GM12878 (cell line): ENCODE data around the gene TRAF3IP1. TPM values are rescaled to one million over a fixed set of nuclear protein-coding genes. Genes with fewer than 3 reads are reported as not detected.

Experiments used
- ATAC-seq: fragments of 200-7000 bp; cut with Tn5 transposase; 3 replicates; pipeline ENCODE4 v1.9.1; 2020; ENCODE audit warnings: mild to moderate bottlenecking, moderate library complexity
- BruUV-seq: library from RNA; stranded (reverse); fragments of 400-500 nt; replicated peaks from 2 replicates; lab custom pipeline; 2021; lab: Mats Ljungman, UMichigan
- CTCF ChIA-PET: fragments of 300-600 bp; sonication (Branson Sonifier 250); formaldehyde crosslinking; extraction: SDS; loops from one replicate; lab custom pipeline; 2021; ENCODE audit warnings: inconsistent platforms; lab: Yijun Ruan, JAX
- POLR2A ChIA-PET: fragments of 350-600 bp; formaldehyde crosslinking; extraction: SDS; loops from one replicate; lab custom pipeline; 2021; ENCODE audit warnings: inconsistent platforms; lab: Charles Lee
- RAD21 ChIA-PET: fragments of 300-600 bp; sonication (Branson Sonifier 250); formaldehyde crosslinking; loops from one replicate; lab custom pipeline; 2023; ENCODE audit warnings: antibody characterized with exemption; ENCODE audit not compliant: unreplicated experiment; lab: Charles Lee
- SMC1A ChIA-PET: fragments of 300-600 bp; sonication (Branson Sonifier 250); formaldehyde crosslinking; loops from one replicate; lab custom pipeline; 2023; ENCODE audit not compliant: unreplicated experiment, uncharacterized antibody; lab: Charles Lee
- DNase-seq: peaks from one replicate; pipeline ENCODE4 v3.0.0-alpha.2; 2011; ENCODE audit warnings: low read depth, low spot score
- FAIRE-seq: peaks from 3 replicates; lab custom pipeline; 2011; peaks lifted over from hg19 to GRCh38; lab: Jason Lieb, UNC
- H2AFZ ChIP-seq: 2 replicates; pipeline ENCODE4 v1.6.0; 2011; ENCODE audit warnings: low read depth, low read length, control low read depth; ENCODE audit not compliant: control insufficient read depth
- H3K27ac ChIP-seq: 2 replicates; pipeline ENCODE4 v1.5.1; 2011; ENCODE audit warnings: control low read depth; ENCODE audit not compliant: control insufficient read depth, insufficient read depth
- H3K27me3 ChIP-seq, 2 experiments: replicated peaks in 1 of 2; 2 replicates each; pipeline versions ENCODE4 v1.6.0 to v1.6.1; 2011; ENCODE audit warnings: low read length in 1 of 2; ENCODE audit not compliant: control insufficient read depth in 2 of 2, insufficient read depth in 2 of 2
- H3K36me3 ChIP-seq, 2 experiments: 2 replicates each; pipeline ENCODE4 v1.5.1; 2011; ENCODE audit warnings: low read length in 1 of 2; ENCODE audit not compliant: control insufficient read depth in 2 of 2, insufficient read depth in 2 of 2
- H3K4me1 ChIP-seq: 2 replicates; pipeline ENCODE4 v1.6.1; 2011; ENCODE audit warnings: mild to moderate bottlenecking, low read length, moderate library complexity, mixed read lengths; ENCODE audit not compliant: control insufficient read depth, insufficient read depth
- H3K4me2 ChIP-seq: 2 replicates; pipeline ENCODE4 v1.6.0; 2011; ENCODE audit warnings: control low read depth; ENCODE audit not compliant: control insufficient read depth, insufficient read depth
- H3K4me3 ChIP-seq: fragments of 200-600 bp; sonication (generic); 2 replicates; pipeline ENCODE4 v1.5.1; 2016
- H3K79me2 ChIP-seq: 2 replicates; pipeline ENCODE4 v1.6.0; 2011; ENCODE audit warnings: low read length; ENCODE audit not compliant: control insufficient read depth, insufficient read depth
- H3K9ac ChIP-seq: 2 replicates; pipeline ENCODE4 v1.8.0; 2011; ENCODE audit warnings: low read length, control low read depth, mixed read lengths; ENCODE audit not compliant: control insufficient read depth, insufficient read depth
- H3K9me3 ChIP-seq: replicated peaks from 3 replicates; pipeline ENCODE4 v1.5.1; 2011; ENCODE audit warnings: mild to moderate bottlenecking, low read length; ENCODE audit not compliant: control insufficient read depth, insufficient read depth
- H4K20me1 ChIP-seq: 2 replicates; pipeline ENCODE4 v1.6.0; 2011; ENCODE audit not compliant: control insufficient read depth, insufficient read depth
- CREB1 ChIP-seq: IDR thresholded peaks from 2 replicates; pipeline ENCODE4 v1.6.1; 2012; ENCODE audit warnings: low read depth, mild to moderate bottlenecking, inconsistent platforms
- ETV6 ChIP-seq, 2 experiments: fragments of 450-650 bp in 1 of 2; IDR thresholded peaks in 1 of 2; conservative IDR thresholded peaks in 1 of 2; 2 replicates each; pipeline ENCODE4 v1.6.1; 2014; ENCODE audit warnings: antibody characterized with exemption in 1 of 2, borderline replicate concordance in 1 of 2, low read depth in 1 of 2, mild to moderate bottlenecking in 1 of 2, moderate library complexity in 1 of 2
- POLR2A ChIP-seq: IDR thresholded peaks from 2 replicates; pipeline ENCODE4 v1.6.1; 2011; ENCODE audit warnings: low read depth, mild to moderate bottlenecking, low read length
- POLR2AphosphoS2 ChIP-seq: IDR thresholded peaks from 2 replicates; pipeline ENCODE4 v1.6.1; 2011; ENCODE audit warnings: low read depth, mild to moderate bottlenecking, low read length, improper control_type of control experiment, moderate library complexity
- ZBED1 ChIP-seq: IDR thresholded peaks from 2 replicates; pipeline ENCODE4 v1.6.1; 2016; ENCODE audit warnings: borderline replicate concordance
- WGBS: methylation state at CpG from one replicate; pipeline ENCODE4 v1.1.6; 2016; ENCODE audit warnings: low lambda C conversion rate; ENCODE audit not compliant: insufficient replicate concordance, insufficient coverage; ENCODE audit errors: missing lambda C conversion rate; 5-methylcytosine and 5-hydroxymethylcytosine counted together
- in situ Hi-C: fragments of 300-500 bp; cut with MboI; formaldehyde crosslinking; loops from 9 replicates; pipeline ENCODE4 v1.14.3; 2018; ENCODE audit warnings: mixed read lengths
- intact Hi-C: fragments of 100-400 bp; cut with micrococcal nuclease; formaldehyde crosslinking; loops from one replicate; pipeline ENCODE4 v1.14.2; 2022; ENCODE audit not compliant: unreplicated experiment
- polyA plus RNA-seq, 11 experiments: library from polyadenylated mRNA; depleted of rRNA in 4 of 11; unstranded in 6 of 11; stranded (reverse) in 5 of 11; fragments of >200 nt; fragmentation: Nextera tagmentation in 4 of 11; fragmentation: Illumina TruSeq in 1 of 11; extraction: Ambion mirVana in 4 of 11; extraction: Trizol in 1 of 11; gene quantifications; 1 replicate in 1 of 11; 2 replicates in 10 of 11; pipeline versions ENCODE4 v1.2.1 to v1.2.3, GENCODE V29; 2011 to 2016; ENCODE audit warnings: inconsistent platforms in 2 of 11, missing spikeins in 2 of 11, low read depth in 1 of 11
- total RNA-seq, 4 experiments: library from RNA; depleted of rRNA in 3 of 4; stranded (reverse); fragments of >200 nt in 3 of 4; fragmentation: Illumina TruSeq in 1 of 4; extraction: Trizol in 1 of 4; gene quantifications; 2 replicates each; pipeline versions ENCODE4 v1.2.1 to v1.2.3, GENCODE V29; 2013 to 2021
- TF ChIP-seq, protein P1 (sequence below): fragments of 450-650 bp; IDR thresholded peaks from 2 replicates; pipeline ENCODE4 v1.6.1; 2018; ENCODE audit warnings: borderline replicate concordance, mild to moderate bottlenecking; ENCODE audit not compliant: partially characterized antibody
- TF ChIP-seq, protein P2 (sequence below): fragments of 450-650 bp; IDR thresholded peaks from 2 replicates; pipeline ENCODE4 v1.6.1; 2016; ENCODE audit warnings: mild to moderate bottlenecking, moderate library complexity, borderline replicate concordance

Gene TRAF3IP1
- total and polyA plus RNA-seq, 10 of the 15 experiments (the other 5 are each of a cell fraction or from before 2014, with no cell fraction given): 1.6 to 7.5 (median 3.6) TPM

DNA sequence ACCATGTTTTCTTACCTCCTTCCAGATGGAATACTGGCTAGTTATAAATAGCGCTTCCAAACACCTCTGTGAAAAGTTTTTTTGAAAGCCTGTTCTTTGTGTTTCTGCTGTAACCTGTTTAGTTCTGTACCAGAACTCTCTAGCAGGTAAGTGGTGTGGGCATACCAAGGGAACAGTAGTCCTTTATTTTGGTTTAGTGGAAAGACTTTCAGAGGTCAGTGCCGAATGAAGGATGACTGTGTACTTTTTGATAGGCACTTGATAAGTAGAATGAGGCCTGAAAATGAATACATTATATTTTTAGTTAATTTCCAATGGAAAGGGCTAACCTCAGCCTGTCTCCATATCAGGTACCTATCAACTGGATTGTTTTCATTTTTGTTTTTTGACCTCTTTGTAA lies 78.8 kb downstream of the TRAF3IP1 start:
- Histone ChIP-seq H3K27ac (no peak overlapping the region), H3K9me3 (no peaks in the 10 kb centered on the region), H3K27me3 (no peaks in the 10 kb centered on the region), H3K79me2 (no peaks in the 10 kb centered on the region), H3K4me2 (no peak overlapping the region), H4K20me1 (no peaks in the 10 kb centered on the region), H3K4me1 (no peaks in the 10 kb centered on the region), H3K36me3 (no peaks in the 10 kb centered on the region), H2AFZ (no peak overlapping the region), H3K4me3 (no peak overlapping the region), H3K9ac (no peak overlapping the region)
- no peak for DNase-seq
- ChIA-PET SMC1A (no interaction called here), CTCF (no interaction called here), RAD21 (no interaction called here), POLR2A (no interaction called here)
- ATAC-seq: no peak
- in situ Hi-C loops (no loop called here), intact Hi-C loops (no loop called here)
- 98% methylated on average over 2 of the region's 2 CpGs for WGBS
- TF ChIP-seq ZBED1 (no peak), ETV6 (conservative IDR thresholded peaks at IDR 0.05 in 1 of 2, IDR thresholded peaks at IDR 0.05 in 1 of 2; ENCODE audit: borderline replicate concordance in 1 of 2, low read depth in 1 of 2) (no peak), CREB1 (no peak), POLR2A (no peak), POLR2AphosphoS2 (no peak)
- TF ChIP-seq, protein P1, sequence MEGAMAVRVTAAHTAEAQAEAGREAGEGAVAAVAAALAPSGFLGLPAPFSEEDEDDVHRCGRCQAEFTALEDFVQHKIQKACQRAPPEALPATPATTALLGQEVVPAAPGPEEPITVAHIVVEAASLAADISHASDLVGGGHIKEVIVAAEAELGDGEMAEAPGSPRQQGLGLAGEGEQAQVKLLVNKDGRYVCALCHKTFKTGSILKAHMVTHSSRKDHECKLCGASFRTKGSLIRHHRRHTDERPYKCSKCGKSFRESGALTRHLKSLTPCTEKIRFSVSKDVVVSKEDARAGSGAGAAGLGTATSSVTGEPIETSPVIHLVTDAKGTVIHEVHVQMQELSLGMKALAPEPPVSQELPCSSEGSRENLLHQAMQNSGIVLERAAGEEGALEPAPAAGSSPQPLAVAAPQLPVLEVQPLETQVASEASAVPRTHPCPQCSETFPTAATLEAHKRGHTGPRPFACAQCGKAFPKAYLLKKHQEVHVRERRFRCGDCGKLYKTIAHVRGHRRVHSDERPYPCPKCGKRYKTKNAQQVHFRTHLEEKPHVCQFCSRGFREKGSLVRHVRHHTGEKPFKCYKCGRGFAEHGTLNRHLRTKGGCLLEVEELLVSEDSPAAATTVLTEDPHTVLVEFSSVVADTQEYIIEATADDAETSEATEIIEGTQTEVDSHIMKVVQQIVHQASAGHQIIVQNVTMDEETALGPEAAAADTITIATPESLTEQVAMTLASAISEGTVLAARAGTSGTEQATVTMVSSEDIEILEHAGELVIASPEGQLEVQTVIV: no peak
- TF ChIP-seq, protein P2, sequence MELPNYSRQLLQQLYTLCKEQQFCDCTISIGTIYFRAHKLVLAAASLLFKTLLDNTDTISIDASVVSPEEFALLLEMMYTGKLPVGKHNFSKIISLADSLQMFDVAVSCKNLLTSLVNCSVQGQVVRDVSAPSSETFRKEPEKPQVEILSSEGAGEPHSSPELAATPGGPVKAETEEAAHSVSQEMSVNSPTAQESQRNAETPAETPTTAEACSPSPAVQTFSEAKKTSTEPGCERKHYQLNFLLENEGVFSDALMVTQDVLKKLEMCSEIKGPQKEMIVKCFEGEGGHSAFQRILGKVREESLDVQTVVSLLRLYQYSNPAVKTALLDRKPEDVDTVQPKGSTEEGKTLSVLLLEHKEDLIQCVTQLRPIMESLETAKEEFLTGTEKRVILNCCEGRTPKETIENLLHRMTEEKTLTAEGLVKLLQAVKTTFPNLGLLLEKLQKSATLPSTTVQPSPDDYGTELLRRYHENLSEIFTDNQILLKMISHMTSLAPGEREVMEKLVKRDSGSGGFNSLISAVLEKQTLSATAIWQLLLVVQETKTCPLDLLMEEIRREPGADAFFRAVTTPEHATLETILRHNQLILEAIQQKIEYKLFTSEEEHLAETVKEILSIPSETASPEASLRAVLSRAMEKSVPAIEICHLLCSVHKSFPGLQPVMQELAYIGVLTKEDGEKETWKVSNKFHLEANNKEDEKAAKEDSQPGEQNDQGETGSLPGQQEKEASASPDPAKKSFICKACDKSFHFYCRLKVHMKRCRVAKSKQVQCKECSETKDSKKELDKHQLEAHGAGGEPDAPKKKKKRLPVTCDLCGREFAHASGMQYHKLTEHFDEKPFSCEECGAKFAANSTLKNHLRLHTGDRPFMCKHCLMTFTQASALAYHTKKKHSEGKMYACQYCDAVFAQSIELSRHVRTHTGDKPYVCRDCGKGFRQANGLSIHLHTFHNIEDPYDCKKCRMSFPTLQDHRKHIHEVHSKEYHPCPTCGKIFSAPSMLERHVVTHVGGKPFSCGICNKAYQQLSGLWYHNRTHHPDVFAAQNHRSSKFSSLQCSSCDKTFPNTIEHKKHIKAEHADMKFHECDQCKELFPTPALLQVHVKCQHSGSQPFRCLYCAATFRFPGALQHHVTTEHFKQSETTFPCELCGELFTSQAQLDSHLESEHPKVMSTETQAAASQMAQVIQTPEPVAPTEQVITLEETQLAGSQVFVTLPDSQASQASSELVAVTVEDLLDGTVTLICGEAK: no peak
- no TSS peak for BruUV-seq
- no peak for FAIRE-seq
